Keratinocyte (primary cell): ENCODE results near the gene PITPNC1.

ENCODE experiments used
- CTCF ChIP-seq, 3 experiments: IDR thresholded peaks in 1 of 3; conservative IDR thresholded peaks in 1 of 3; optimal IDR thresholded peaks in 1 of 3; 2 replicates in 2 of 3; 3 replicates in 1 of 3; pipeline versions ENCODE3 to v1.5.1; 2011; ENCODE audit warnings: low read length in 3 of 3, mild to moderate bottlenecking in 3 of 3, moderate library complexity in 2 of 3, control low read depth in 1 of 3, inconsistent platforms in 1 of 3; ENCODE audit not compliant: insufficient read depth in 2 of 3; ENCODE audit errors: extremely low read depth in 1 of 3
- EZH2 ChIP-seq: IDR thresholded peaks from one replicate; pipeline ENCODE4 v1.6.1; 2012; ENCODE audit warnings: inconsistent platforms, mild to moderate bottlenecking, low read length, moderate library complexity

- TF ChIP-seq CTCF (optimal IDR thresholded peaks at IDR 0.05 in 1 of 3, IDR thresholded peaks at IDR 0.05 in 1 of 3, conservative IDR thresholded peaks at IDR 0.05 in 1 of 3; ENCODE audit: extremely low read depth in 1 of 3, insufficient read depth in 2 of 3, low read length in 3 of 3): no peak
- TF ChIP-seq EZH2: no peak
Measured at GRCh38 chr17:67393809-67394397, 16.8 kb downstream of the PITPNC1 start.
